NCI-H524 (cell line): Measurements from ENCODE around the gene AMDHD2.

ENCODE experiments used
- DNase-seq, 2 experiments: peaks; one replicate each; lab custom pipeline; 2025; lab: John Stamatoyannopoulos, UW

AMDHD2 gene

DNA sequence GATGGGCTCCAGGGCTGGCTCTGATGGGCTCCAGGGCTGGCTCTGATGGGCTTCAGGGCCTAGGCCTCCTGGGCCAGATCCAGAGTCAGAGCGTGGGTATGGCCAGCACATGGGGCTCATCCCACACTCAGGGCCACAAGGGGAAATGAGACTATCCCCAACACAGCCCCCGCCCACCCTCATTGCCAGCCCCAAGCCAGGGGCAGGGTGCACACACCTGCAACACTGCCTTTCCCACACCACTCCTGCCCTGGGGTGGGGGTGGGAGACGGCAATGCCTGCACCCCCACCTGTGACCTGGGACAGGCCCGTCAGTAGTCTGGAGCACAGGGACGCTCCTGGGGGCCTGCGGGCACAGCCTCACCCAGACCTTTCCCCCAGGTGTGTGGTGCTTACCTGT, 20.7 kb upstream of the AMDHD2 start:
- DNase-seq: no peak

DNA sequence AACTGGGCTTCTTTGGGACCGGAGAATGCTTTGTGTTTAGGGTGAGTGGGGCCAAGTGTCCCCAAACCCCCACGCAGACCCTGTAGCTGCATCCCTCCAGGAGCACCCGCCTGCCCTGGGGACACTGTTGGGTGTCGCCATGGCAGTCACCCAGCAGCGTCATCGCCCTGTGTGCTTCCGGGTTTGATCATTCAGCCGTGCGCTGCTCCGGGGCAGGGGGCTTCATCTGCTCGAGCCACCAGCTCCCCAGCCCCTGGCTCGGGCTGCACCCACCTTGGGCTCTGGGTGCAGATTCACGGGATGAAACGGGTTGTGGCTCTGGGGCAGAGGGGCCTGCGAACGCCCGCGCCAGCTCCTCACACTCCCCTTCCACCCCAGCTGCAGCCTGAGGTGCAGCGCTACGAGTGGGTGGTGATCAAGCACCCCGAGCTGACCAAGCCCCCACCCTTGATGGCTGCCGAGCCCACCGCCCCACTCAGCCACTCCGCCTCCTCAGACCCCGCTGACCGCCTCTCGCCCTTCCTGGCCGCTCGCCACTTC, 20.2 kb upstream of the AMDHD2 start:
- DNase-seq: no peak

DNA sequence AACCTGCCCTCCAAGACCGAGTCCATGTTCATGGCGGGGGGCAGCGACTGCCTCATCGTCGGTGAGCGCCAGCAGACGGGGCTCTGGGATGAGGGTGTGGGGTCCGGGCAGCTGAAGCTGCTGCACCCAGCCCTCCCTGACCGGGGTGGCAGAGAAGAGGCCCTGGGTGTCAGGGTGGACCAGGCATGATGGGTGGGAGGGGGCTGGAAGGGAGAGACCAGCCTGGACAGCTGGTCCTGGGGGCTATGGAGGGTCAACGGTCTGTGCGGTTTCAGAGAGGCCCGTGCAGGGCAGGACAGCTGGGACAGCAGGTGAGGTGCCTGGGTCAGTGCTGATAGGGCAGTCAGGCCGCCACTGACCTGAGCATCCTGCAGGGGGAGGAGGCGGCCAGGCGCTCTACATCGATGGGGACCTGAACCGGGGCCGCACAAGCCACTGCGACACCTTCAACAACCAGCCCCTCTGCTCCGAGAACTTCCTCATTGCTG, 19.7 kb upstream of the AMDHD2 start:
- DNase-seq: no peak

DNA sequence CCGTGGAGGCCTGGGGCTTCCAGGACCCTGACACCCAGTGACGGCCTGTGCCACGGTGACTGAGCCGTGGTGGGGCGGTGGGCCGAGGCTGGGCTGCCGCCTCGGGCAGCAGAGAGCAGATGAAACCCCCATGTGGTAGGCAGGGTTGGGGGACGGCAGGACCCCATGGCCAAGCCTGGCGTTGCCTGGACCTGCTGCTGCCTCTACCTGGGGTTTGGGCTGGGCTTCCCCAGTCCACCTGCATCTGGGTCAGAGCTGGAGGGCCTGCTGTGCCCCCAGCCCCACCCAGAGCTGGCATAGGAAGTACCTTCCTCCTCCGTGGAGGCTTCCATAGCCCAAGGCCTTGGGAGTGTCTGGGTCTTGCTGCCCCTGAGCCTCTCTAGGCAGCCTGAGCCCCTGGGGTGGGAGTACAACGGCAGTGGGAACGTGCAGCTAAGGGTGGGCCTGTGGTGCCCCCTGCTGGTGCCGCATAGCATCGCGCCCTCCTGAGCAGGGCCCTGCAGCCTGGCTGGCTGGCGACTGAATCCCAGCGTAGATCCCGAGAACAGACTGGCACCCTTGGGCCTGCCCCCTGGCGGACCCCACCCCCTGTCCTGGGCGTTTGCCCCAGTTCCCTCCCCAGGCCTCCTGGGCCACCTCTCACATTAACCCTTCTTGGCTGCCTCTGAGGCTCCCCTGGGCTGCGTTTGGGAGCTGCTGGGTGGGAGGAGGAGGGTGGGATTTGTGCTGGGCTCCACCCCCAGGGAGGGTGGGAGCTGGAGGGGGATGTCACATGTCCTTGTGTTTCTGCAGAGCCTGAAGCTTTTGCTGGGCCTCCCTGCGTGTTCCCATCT, 19.0 kb upstream of the AMDHD2 start:
- peak; percentile 83 to 92 for DNase-seq

DNA sequence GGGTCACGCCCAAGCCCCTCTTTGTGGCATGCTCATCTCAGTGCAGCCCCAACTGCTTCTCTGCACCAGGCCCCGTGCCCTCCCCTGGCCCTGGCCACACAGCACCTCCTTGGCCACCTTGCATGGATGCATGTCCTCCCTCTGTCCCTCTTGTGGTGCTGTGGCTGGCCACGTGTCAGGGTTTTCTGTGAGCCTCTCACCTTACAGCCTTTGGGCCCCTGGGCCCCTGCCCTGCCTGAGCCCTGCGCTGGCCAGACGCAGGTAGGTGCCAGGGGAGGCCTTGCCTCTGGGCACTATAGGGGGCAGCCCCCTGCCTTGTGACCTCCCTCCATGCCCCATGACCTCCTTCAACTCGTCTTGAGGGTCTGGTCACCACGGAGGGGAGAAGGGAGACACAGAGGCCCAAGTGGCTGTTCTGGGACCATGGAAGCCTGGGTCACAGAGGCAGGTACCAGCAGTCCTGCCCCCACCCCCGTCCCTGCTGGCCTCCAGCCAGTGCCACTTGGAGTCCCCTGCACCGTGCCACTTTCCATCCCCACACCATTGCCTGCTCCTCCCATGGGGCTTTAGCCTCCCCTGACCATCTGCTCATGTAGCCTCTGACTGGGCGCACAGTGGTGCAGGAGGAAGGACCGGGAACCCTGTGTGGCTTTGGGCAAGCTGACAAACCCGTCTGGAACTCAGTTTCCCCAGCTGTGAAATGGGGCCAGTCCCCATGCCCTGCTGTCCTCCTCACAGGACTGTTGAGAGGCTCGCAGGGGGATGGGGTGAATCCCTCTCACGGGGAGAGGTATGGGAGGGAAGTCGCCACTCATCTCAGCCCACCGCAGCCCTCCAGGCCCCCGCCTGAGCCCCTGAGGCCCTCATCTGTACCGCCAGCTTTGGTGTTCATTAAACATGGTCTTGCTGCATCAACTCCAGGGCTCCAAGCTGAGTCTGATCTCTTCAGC, 17.9 kb upstream of the AMDHD2 start:
- peak; percentile 45 to 61 for DNase-seq

DNA sequence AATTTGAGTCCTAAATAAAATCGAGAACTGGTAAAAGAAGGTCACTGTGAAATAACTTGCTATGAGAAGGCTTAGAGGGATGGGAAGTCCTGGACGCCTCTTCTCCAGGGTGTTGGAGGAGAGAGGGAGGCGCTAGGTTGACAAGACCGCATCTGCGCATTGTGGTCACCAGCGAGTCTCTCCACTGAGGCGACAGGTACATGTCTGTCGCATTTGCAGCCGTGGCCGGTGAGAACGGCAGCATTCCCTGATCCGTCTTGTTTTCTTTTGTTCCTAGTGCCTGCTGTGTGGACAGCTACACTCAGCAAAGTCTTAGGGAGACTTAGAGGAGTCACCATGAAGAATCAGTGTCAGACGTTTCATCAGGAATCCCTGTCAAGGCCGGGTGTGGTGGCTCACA, 14.5 kb upstream of the AMDHD2 start:
- no peak for DNase-seq

DNA sequence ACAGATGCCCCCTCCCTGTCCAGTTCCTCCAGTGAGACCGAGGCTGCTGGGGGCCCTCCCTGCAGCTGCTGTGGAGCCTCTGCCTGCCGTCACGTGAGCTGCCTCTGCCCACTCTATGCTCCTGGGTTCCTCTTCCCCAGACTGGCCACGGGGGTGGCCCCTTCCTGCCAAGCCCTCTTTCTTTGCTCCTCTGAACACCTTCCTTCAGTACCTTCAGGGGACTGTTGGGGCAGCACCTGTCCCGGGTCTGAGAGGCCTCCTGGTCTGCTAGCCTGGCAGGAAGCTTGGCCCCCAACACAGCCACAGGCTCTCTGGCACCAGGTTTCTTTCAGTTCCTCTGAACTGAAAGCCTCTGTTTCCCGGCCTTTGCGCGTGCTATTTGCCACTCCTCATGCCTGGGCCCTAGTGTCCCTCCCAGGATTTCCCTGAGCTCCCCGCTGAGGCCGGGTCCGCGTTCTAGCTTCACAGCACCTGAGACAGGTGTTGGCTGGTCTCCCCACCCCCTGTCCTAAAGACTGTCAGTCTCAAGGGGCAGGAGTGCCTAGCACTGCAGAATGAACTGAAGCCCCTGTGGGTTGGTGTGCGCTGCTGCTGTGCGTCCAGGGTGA, 13.0 kb upstream of the AMDHD2 start:
- DNase-seq: no peak

DNA sequence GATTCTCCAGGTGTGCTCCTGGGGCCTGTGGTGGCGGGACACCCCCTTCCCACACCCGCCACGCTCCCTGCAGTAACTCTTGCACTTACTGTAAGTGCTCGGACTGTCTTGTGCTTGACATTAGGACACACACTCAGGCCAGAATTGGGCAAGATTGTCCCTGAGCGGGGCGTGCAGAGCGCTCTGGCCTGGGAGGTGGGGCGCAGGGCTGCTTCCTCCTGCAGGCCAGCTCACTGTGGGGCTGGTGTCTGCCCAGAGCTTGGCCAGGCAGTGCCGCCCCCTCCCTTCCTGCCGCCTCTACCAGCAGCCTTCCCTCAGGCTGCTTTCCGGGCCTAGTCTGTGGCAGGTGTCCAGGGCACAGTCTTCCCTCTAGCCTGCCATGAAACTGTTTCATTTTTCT, 12.5 kb upstream of the AMDHD2 start:
- DNase-seq: no peak

DNA sequence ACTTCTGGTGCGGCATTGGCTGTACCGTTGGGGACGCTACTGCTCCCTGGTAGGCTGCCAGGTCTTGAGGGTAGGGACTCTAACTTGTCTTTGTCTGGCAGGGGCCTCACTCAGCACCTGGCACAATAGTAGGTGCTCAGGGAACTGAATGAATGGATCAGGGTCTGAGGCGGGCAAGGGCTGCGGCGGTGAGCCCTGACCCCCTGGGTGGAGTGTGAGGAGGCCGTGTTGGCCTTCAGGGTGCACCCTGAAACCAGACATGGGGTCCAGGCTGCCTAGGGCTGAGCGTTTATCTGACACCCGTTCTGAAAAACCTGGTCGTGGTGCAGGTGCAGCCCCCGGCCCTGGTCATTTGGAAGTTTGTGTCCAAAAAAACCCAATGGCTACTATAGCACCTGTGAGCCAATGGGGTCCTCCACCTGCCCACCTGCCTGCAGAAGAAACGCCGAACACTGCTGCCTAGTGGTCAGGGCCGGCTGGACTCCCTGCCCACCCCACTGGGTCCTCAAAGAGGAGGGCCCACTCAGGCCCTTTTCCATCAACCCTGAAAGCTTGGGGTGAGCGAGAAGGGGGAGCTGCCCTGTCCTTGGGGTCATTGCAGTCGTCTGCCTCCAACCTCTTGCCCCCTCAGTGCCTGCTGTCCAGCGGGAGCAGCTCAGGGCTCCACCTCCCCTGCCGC, 11.3 kb upstream of the AMDHD2 start:
- DNase-seq: no peak

DNA sequence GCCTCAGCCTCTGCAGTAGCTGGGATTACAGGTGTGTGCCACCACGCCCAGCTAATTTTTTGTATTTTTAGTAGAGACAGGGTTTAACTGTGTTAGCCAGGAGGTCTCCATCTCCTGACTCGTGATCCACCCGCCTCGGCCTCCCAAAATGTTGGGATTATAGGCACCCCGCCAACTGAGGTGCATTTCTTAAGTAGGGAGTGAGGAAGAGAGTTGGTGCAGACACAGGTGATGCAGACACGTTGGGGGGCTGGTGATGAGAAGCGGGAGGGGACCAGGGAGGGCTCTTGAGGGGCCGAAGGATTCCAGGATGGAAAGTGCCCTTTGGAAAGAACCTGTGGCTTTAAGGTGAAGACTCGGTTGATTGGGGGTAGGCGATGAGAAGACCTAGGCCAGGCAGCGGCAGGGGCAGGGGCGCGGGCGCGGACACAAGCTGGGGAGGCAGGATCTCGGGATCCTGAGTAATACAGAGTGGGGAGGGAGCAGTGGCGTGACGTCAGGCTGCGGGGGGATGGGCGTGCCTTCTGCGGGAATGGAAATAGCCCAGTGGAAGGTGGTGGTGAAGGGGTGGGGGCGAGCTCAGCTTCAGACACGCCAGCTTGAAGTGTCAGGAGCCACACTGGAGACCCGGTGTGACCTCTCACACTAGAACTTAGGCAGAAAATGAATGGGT, 8.9 kb upstream of the AMDHD2 start:
- no peak for DNase-seq

DNA sequence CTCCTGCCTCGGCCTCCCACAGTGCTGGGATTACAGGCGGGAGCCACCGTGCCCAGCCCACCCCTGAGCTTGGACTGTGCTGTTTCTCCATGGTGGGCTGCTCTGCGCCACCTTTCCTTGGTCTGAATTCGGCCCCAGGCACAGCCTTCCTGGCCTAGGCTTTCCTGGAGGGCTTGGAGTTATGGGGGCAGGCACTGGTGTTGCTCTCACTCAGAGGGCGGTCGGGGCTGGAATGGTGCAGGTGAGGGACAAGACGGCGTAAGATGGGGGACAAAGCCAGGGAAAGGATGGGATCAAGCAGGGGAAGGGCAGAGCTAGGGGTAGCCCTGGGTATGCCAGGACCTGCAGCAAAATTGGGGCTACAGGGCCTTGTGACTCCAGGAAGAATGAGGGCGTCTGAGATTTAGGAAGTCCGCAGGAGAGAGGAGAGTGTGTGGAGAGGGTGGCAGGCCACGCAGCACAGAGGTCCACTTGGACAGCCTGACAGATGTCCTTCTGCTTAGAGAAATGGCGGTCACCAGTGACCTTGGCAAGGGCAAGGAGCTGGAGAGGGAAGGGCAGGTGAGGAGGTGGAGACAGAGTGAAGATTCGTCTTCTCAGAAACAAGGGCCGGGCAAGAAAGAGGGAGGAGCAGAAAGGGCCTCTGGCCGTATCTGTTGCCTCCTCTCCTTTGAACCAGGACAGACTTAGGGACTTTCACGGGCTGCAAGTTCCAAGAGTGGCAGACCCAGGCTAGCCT, 8.0 kb upstream of the AMDHD2 start:
- no peak for DNase-seq

DNA sequence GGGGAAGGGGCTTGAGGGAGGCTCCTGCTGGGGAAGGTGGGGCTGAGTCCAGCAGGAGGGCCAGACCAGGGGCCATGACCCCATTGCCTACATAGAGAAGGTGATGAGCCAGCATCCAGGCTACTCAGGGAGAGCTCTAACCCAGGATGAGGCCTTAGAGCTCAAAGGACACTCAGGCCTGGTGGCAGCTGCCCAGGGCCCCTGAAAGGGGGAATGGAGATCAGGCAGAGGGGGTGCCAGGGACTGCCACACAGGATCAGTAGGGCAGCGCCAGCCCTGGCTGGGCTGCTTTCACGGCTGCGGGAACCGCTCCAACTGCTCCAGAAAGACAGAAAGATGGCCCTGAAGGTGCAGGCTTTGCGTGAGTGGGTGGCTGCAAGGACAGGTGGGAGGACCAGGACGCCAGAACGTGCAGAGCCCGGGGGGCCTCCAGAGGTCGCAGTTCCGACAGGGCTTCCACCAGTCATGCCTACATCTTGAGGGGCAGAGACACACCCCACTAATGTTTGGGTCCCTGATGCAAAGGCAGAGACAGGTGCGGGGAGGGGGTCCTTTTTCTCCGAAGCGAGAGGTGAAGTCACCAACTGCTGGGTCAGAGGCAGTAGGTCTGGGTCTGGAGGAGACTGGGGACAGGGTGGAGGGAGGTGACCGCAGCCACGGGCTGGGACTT, 7.3 kb upstream of the AMDHD2 start:
- DNase-seq: peak in 1 of 2 experiments; percentile 60

DNA sequence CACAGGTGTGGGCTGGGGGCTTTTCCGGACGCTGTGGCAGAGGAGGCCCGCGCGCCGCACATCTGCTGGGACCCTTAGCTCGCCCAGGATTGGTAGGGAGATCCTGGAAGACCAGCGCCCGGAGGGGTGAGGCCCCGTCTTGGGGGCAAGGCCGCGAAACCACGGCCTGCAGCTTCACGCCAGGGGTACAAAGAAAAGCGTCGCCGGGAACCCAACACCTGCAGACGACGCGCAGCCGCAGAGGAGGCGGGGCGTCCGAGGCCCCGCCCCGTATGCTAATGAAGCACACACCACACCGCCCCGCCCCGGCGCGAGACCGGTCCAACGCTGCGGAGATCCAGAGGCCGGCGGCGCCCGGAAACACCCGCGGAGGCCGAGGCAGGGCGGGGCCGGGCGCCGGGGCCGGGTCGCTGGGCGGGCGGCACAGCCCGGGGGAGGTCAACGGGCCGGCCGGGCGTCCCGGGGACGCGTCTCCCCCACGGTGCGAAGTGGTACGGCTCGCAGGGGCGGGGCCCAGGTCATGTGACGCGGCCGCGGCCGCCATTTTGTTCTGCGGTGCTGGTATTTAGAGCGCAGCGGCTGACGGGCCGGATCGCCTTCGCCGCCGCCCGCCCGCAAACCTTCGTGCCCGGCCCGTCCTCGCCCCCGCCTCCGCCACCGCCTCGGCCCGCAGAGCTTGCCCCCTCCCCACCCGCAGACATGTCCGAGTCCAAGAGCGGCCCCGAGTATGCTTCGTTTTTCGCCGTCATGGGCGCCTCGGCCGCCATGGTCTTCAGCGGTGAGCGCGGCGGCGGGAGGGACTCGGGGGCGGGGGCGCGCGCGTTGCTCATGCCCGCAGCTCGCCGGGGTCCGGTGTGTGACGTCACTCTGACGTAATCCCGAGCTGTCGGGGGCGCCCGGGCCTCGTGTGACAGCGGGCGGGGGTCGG, 6.5 kb upstream of the AMDHD2 start, which contains the start of gene ATP6V0C:
Gene ATP6V0C, plus strand, starts transcription at position 548 of the 928 bp plus-strand sequence. Its CDS starts 152 bp downstream, at position 700.
- peak; percentile 85 to 95 for DNase-seq

DNA sequence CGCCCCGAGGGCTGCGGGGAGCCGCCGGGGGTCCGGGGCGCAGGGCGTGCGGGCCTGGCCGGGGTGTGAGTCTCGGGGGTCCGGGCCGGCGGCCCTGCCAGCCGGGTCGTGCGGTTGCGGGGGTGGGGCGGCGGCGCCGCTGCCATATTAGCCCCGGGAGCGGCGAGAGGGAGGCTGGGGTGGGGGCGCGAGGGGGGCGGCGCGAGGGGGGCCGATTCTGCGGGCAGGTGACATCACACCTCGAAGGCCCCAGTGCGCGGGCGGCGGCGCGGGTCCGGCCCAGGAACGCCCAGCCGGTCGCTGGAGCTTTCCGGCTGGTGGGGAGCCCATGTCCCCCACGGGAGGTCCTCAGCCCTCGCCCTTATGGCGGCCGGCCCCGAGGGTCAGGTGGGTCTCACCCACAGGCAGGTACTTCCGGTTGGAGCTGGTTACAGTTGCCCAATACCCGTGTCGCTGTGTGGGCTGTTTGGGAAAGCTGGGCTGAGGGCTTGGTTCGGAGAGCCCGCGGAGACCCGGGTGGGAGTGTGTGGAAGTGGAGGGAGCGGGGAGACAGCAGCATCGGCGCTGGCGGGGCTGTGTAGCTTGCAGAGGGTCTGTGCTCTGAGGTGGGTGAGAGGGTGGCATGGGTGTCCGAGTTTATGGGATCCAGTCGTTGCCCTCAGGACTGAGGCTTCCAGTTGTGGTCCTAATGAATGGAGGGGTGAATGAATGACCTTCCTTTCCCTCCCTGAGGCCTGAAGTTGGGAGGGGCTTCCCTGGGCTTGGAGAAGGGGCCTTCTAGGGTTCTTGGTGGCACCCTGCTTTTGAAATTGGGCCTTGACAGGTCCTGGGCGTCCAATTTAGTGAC, 5.6 kb upstream of the AMDHD2 start:
- no peak for DNase-seq

DNA sequence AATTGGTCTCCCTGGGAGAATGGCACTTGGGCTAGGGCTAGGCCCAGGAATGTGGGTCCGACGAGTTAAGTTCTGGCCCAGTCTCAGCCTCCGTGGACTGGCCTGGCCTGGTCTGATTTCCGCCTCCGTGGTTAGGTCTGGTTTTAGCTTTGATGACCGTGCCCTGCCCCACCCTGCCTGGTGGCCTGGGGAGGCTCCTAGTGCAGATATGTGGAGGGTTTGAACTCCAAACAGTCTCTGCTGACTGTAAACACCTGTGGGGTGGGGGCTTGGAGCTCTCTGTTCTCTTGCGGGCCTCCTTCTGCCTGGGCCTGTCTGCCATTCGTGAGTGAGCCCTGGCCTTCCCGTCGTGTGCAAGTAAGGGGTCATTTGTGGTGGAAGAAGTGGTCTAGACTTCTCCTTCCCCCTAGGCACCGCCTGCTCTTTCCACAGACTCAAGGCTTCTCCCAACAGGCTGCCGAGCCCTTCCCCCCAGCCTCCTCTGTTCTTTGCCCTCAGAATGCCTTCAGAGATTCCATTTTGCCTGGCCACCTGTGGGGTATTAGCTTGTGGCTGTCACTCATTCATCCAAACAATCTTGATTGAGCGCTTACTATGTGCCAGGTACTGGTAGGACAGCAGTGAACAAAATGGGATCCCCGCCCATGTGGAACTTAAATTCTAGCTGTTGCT, 4.9 kb upstream of the AMDHD2 start:
- DNase-seq: no peak

DNA sequence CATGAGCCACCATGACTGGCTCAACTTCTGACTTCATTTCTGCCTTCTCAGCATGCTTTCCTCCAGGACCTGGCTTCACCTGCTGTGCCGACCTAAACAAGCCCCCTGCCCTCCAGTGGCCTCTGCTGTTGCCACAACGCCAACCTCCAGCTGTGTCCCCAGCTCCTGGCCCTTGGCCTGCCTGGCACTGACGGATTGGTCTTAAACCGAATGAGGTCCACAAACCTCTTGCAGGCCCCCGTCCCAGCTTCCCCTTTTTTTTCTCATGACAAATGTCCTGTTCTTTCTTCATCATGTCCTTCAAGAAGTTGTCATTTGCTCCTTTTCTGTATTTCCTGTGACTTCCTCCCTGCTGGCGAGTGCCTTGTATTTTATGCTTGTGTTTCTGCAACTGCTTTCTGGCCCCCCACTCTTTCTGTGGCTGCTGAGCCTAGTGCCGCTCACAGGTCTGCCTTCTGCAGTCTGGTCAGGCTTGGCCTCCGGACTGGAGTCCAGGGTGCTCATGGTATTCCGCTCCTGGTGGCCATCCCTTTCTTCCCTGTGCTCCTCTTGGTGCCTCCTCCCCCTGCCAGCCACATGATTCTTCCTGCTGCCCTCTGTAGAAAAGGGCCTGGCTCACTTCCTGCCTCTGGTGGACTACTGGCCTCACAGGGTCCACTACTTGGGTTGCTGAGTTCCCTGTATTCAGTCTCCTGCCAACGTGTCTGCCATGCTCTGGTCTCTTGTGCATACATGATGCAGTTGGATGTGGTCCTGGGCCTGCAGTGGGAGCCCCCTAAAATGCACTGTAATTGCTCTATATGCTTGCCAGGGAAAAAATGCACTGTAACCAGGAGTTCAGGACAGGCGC, 3.6 kb upstream of the AMDHD2 start:
- no peak for DNase-seq
